PC-3 (cell line): Measurements from ENCODE around the gene ADAM15. TPM values are rescaled to one million over a fixed set of nuclear protein-coding genes. Genes with fewer than 3 reads are reported as not detected.

Experiments used
- ATAC-seq: fragments of 200-7000 bp; cut with Tn5 transposase; 2 replicates; pipeline ENCODE4 v1.9.1; 2020; ENCODE audit warnings: mild to moderate bottlenecking, moderate library complexity
- BruUV-seq: library from RNA; stranded (reverse); fragments of 400-500 nt; replicated peaks from 2 replicates; lab custom pipeline; 2021; lab: Mats Ljungman, UMichigan
- CTCF ChIA-PET: fragments of 300-600 bp; sonication (Branson Sonifier 250); formaldehyde crosslinking; loops from one replicate; lab custom pipeline; 2022; ENCODE audit warnings: antibody characterized with exemption; lab: Charles Lee
- POLR2A ChIA-PET: fragments of 300-600 bp; sonication (Branson Sonifier 250); formaldehyde crosslinking; loops from one replicate; lab custom pipeline; 2022; ENCODE audit warnings: antibody characterized with exemption; ENCODE audit not compliant: unreplicated experiment; lab: Charles Lee
- DNase-seq: peaks from one replicate; pipeline ENCODE4 v3.0.0-alpha.2; 2015
- H2AFZ ChIP-seq: fragments of 300-600 bp; sonication (generic); 2 replicates; pipeline ENCODE4 v1.6.0; 2016; ENCODE audit warnings: antibody characterized with exemption, low read length
- H3F3A ChIP-seq: fragments of 300-600 bp; sonication (generic); one replicate; pipeline ENCODE4 v1.6.0; 2017; ENCODE audit warnings: antibody characterized with exemption, low read length, control low read depth, mild to moderate bottlenecking; ENCODE audit not compliant: unreplicated experiment
- H3K27ac ChIP-seq: fragments of 300-600 bp; sonication (generic); 2 replicates; pipeline ENCODE4 v1.5.1; 2016; ENCODE audit warnings: mild to moderate bottlenecking, low read length
- H3K27me3 ChIP-seq: fragments of 300-600 bp; sonication (generic); 2 replicates; pipeline ENCODE4 v1.6.1; 2016; ENCODE audit warnings: low read length, mixed read lengths
- H3K36me3 ChIP-seq: fragments of 300-600 bp; sonication (generic); 2 replicates; pipeline ENCODE4 v1.6.1; 2016; ENCODE audit warnings: low read depth, mixed run types, low read length, mixed read lengths
- H3K4me1 ChIP-seq: fragments of 300-600 bp; sonication (generic); 2 replicates; pipeline ENCODE4 v1.5.1; 2016; ENCODE audit warnings: low read length; ENCODE audit not compliant: insufficient read depth
- H3K4me2 ChIP-seq: fragments of 300-600 bp; sonication (generic); 2 replicates; pipeline ENCODE4 v1.6.0; 2016; ENCODE audit warnings: low read length
- H3K4me3 ChIP-seq: fragments of 300-600 bp; sonication (generic); 2 replicates; pipeline ENCODE4 v1.5.1; 2016; ENCODE audit warnings: mild to moderate bottlenecking, low read length, mixed read lengths
- H3K79me2 ChIP-seq: fragments of 300-600 bp; sonication (generic); 2 replicates; pipeline ENCODE4 v1.6.1; 2017; ENCODE audit warnings: low read length, mixed read lengths
- H3K9ac ChIP-seq: fragments of 300-600 bp; sonication (generic); 2 replicates; pipeline ENCODE4 v1.6.0; 2016; ENCODE audit warnings: mild to moderate bottlenecking, low read length
- H3K9me2 ChIP-seq: fragments of 300-600 bp; sonication (generic); replicated peaks from 2 replicates; pipeline ENCODE4 v1.6.1; 2016; ENCODE audit warnings: mixed run types, low read length, mixed read lengths
- H3K9me3 ChIP-seq: fragments of 300-600 bp; sonication (generic); 2 replicates; pipeline ENCODE4 v1.6.1; 2016; ENCODE audit warnings: low read length, mixed read lengths
- H4K20me1 ChIP-seq: fragments of 300-600 bp; sonication (generic); 2 replicates; pipeline ENCODE4 v1.6.1; 2016; ENCODE audit warnings: low read length, mixed read lengths
- EZH2 ChIP-seq: fragments of 300-600 bp; sonication (generic); IDR thresholded peaks from one replicate; pipeline ENCODE4 v1.6.1; 2017; ENCODE audit warnings: antibody characterized with exemption, mild to moderate bottlenecking, low read length; ENCODE audit not compliant: unreplicated experiment
- EZH2phosphoT487 ChIP-seq: fragments of 300-600 bp; sonication (generic); IDR thresholded peaks from 2 replicates; pipeline ENCODE4 v1.6.1; 2018; ENCODE audit warnings: mild to moderate bottlenecking, antibody characterized with exemption, low read length, borderline replicate concordance
- intact Hi-C: fragments of 100-400 bp; cut with micrococcal nuclease; formaldehyde crosslinking; loops from 2 replicates; pipeline ENCODE4 v1.9.0; 2023
- total RNA-seq: library from RNA; depleted of rRNA; stranded (reverse); fragments of >200 nt; gene quantifications from 2 replicates; pipeline ENCODE4 v1.2.3, GENCODE V29; 2014
- TF ChIP-seq, protein P1 (sequence below): fragments of 300-600 bp; sonication (generic); conservative IDR thresholded peaks from 2 replicates; pipeline ENCODE4 v1.5.1; 2017; ENCODE audit warnings: antibody characterized with exemption, low read depth, mild to moderate bottlenecking, low read length

ADAM15 gene
- total RNA-seq, 1 experiment from 2014 or later = 334 TPM

DNA sequence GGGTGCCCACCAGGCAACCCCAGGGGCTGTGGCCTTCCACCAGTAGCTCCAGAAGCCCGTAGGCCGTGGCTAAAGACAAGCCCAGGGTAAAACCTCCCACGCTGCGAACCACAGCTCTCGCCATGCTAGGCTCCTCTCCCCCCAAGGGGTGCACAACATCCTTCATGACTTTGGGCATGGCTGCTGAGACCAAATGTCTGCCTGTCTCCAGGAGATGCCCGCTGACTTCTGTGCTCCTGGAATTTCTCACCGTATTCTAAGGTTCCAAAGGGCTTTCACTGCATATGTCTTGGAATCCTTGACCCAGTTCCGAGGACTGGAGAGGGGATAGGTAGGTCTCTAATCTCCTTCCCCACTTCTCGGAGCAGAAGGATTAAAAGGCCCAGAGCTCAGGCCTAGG lies 17.6 kb upstream of the ADAM15 start, which contains the start of the genes DCST1 and DCST2:
Gene DCST1, plus strand, starts transcription at position 301 of the 400 bp plus-strand sequence. CDS start 213 bp downstream, outside the sequence.
Gene DCST2, minus strand, starts transcription at position 258 of the 400 bp plus-strand sequence. Its CDS starts 80 bp downstream, at position 178.
- Histone ChIP-seq H2AFZ (no peak within 1 kb of the TSS), H3K27ac (no peak within 1 kb of the TSS), H4K20me1 (no peaks in the 10 kb centered on the region), H3K4me2 (no peak within 1 kb of the TSS), H3K4me3 (no peak within 1 kb of the TSS), H3K79me2 (no peaks in the 10 kb centered on the region), H3K27me3 (no peaks in the 10 kb centered on the region), H3K9ac (no peak within 1 kb of the TSS), H3K9me3 (no peaks in the 10 kb centered on the region), H3F3A (no peaks in the 10 kb centered on the region), H3K36me3 (no peaks in the 10 kb centered on the region), H3K9me2 (no peaks in the 10 kb centered on the region), H3K4me1 (peaks cover 8% of the 10 kb centered on the region)
- no TSS peak for BruUV-seq
- POLR2A ChIA-PET = no interaction called here
- intact Hi-C loops = no loop called here
- ATAC-seq (no peak), DNase-seq (no peak)
- CTCF ChIA-PET = no interaction called here
- TF ChIP-seq, protein P1, sequence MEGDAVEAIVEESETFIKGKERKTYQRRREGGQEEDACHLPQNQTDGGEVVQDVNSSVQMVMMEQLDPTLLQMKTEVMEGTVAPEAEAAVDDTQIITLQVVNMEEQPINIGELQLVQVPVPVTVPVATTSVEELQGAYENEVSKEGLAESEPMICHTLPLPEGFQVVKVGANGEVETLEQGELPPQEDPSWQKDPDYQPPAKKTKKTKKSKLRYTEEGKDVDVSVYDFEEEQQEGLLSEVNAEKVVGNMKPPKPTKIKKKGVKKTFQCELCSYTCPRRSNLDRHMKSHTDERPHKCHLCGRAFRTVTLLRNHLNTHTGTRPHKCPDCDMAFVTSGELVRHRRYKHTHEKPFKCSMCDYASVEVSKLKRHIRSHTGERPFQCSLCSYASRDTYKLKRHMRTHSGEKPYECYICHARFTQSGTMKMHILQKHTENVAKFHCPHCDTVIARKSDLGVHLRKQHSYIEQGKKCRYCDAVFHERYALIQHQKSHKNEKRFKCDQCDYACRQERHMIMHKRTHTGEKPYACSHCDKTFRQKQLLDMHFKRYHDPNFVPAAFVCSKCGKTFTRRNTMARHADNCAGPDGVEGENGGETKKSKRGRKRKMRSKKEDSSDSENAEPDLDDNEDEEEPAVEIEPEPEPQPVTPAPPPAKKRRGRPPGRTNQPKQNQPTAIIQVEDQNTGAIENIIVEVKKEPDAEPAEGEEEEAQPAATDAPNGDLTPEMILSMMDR = no peak
- TF ChIP-seq EZH2phosphoT487 (no peak), EZH2 (no peak)

DNA sequence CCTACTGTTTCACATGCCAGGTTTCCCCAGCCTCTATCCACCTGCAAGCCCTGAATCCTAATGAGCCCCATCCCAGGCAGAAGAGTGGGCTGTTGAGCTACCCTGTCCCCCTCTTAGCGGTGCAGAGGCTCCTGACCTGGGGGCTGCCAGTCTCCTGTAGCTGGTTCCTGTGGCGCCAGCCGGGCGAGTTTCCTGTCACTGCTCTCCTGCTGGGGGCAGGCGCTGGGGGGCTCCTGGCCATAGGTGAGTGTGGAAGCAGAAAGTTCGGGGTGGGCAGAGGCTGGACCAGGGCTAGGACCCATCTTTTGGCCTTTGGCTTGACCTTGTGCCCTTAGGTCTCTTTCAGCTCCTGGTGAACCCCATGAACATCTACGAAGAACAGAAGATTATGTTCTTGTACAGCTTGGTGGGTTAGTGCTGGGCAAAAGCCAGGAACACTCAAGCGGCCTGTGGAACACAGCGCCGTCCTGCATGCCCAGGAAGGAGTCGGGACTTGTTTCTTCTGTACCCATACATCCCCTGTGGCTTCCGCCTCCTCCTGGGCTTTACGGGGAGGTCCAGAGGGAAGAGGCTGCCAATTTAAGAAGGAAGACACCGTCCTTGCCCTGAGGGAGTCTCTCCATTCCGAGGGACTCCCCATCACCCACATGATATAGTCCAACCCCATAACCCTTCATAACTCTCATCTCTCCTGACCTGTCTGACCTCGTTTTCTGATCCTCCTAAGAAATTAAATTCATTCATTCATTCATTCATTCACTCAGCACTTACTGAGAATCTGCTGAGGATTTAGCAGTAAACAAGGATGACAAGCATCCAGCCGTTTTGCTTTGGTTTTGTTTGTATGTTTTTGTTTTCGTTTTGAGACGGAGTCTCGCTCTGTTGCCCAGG lies 16.6 kb upstream of the ADAM15 start:
- no peaks in the 10 kb centered on the region for H4K20me1 ChIP-seq
- H3K79me2 ChIP-seq = no peaks in the 10 kb centered on the region
- H3K9me2 ChIP-seq = no peaks in the 10 kb centered on the region
- no peak for DNase-seq
- H3K9me3 ChIP-seq = no peaks in the 10 kb centered on the region
- no peak overlapping the region for H2AFZ ChIP-seq
- peaks cover 18% of the 10 kb centered on the region for H3K4me1 ChIP-seq
- no peak for TF ChIP-seq EZH2
- TF ChIP-seq, protein P1 = no peak
- TF ChIP-seq EZH2phosphoT487 = no peak
- H3K4me3 ChIP-seq = no peak overlapping the region
- no TSS peak for BruUV-seq
- intact Hi-C loops = no loop called here
- ATAC-seq = no peak
- H3K4me2 ChIP-seq = no peak overlapping the region
- H3K27me3 ChIP-seq = no peaks in the 10 kb centered on the region
- no peak overlapping the region for H3K27ac ChIP-seq
- no peak overlapping the region for H3K9ac ChIP-seq
- H3K36me3 ChIP-seq = no peaks in the 10 kb centered on the region
- no peaks in the 10 kb centered on the region for H3F3A ChIP-seq
- POLR2A ChIA-PET = no interaction called here
- CTCF ChIA-PET = no interaction called here

DNA sequence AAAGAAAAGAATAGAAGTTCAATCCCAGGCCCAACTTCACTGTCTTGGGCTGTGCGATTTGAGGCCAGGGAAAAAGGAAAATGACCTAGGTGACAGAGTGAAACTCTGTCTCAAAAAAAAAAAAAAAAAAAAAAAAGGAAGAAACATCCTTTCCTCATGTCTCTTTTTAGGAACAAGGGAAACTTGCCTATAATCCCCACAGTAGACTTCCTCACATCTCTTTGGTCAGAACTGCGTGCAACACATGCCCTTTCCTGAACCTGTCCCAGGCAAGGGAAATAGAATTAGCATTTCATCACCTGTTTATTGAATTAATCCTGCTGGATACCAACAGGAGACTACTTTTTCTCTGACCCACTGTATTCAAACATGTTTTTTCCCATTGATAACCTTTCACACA lies 15.2 kb upstream of the ADAM15 start:
- Histone ChIP-seq H3K9me3 (no peaks in the 10 kb centered on the region), H3K27me3 (no peaks in the 10 kb centered on the region), H3K27ac (no peak overlapping the region), H3K9me2 (no peaks in the 10 kb centered on the region), H2AFZ (no peak overlapping the region), H3K36me3 (no peaks in the 10 kb centered on the region), H3F3A (no peaks in the 10 kb centered on the region), H3K4me1 (peaks cover 18% of the 10 kb centered on the region), H4K20me1 (no peaks in the 10 kb centered on the region), H3K4me3 (no peak overlapping the region), H3K4me2 (no peak overlapping the region), H3K9ac (no peak overlapping the region), H3K79me2 (no peaks in the 10 kb centered on the region)
- POLR2A ChIA-PET = no interaction called here
- ATAC-seq = no peak
- DNase-seq = no peak
- intact Hi-C loops = no loop called here
- no TSS peak for BruUV-seq
- CTCF ChIA-PET = no interaction called here
- TF ChIP-seq EZH2 (no peak), EZH2phosphoT487 (no peak)
- TF ChIP-seq, protein P1 = no peak
